ENCODE data around the gene C10orf53.

C10orf53 gene

DNA sequence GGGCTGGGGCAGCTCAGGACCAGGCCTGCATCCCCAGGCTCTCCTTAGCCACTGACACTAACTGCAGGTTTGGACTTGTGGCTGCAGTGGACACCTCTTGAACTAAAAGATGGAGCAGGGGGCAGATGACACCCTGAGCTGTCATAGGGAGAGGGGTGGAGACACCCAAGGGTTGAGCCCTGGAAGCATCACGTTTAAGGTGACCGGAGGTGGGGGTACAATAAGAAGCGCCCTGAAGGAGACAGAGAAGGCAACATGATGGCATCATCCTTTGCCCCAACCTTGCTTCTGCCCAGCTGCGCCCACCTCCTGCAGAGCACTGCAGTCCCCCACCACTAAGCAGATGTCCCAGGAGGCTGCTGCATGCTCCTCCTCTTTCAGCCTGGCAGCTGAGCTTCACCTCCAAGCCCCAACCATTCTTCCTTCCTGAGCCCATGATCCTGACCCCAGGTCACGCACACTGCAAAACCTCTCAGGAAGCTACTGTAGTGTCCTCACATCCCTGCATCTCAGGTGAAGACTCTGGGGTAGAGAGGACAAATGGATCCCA lies 57.2 kb downstream of the C10orf53 start:
- in situ Hi-C loops (cut with MboI; ENCODE audit: low sequenced_read_pairs), result no loop called here

DNA sequence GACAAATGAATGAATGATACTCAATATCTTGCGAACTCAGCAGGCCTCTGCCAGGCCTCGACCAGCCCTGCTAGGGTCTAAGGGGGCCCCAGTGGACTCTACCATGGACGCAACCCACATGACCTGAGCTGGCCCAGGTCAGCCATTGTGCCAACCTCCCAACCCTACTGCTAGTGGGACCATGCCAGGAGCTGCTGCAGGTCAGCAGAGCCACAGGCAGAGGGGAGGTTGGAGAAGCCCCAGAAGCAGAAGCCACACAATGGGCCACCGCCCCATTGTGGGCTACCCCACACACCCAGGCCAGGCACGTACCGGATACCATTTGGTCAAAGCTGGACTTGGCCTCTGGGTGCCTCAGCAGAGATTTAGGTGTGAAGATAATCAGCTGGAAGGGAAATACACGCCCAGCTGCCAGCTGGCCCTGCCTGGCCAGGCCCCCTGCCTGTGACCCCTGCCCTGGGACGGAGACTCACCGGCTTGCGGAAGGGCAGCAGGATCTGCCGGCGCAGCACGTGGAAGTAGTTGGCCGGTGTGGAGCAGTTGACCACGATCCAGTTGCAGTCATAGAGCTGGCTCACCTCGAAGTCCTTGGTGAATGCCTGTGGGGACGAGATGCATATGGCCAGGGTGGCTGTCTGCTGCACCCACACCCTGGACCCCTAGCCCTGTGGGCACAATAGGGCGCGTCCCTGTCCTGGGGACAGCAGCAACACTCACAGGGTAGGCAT lies 58.2 kb downstream of the C10orf53 start:
- in situ Hi-C loops (cut with MboI; ENCODE audit: low sequenced_read_pairs), result no loop called here

DNA sequence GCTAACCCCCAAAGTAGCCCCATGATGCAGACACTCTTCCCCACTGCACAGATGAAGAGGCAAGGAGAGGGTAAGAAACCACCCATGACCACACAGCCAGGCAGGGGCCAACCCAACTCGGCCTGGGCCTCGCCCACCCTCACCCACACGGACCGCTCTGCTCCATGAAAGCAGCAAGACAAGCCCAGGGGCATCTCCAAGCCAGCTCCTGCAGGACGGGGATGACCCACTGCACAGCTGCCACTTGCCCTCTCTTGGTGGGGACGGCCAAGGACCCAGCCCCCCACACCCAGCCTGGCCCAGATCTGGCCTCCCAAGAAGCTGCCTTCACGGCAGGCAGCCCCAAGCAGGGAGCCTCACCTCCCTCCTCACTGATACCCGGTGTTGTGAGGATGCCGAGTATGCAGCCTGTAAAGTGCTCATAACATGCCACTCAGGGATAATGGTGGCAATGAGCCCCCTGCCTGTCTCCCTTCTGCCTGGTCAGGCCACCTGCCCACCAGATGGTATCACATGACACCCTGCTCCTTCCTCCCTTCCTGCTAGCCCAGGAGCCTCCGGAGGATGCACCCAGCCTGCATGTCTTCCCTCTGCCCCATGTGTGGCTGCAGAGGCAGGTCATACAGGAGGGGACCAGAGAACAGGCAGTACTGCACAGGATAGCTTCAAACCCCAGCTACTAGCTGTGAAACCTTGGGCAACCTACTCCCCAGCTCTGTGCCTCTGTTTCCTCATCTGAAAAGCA lies 59.3 kb downstream of the C10orf53 start:
- in situ Hi-C loops (cut with MboI; ENCODE audit: low sequenced_read_pairs), result no loop called here

DNA sequence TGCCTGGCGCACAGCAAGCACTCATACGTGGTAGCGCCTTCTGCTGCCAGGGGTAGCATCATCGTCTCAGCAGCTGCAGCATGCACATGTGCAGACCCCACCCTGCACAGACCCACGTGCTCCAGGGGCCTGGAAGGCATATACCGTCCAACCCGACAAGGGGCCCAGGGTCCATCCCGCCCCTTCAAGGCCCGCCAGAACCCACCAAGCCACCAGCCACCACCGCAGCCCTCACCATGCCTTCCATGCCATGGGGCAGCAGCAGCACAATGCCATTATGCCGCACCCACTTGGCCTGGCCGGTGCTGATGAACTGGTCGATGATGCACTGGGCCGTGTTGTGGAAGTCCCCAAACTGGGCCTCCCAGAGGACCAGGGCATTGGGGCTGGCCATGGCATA lies 60.0 kb downstream of the C10orf53 start:
- in situ Hi-C loops (cut with MboI; ENCODE audit: low sequenced_read_pairs), result no loop called here

DNA sequence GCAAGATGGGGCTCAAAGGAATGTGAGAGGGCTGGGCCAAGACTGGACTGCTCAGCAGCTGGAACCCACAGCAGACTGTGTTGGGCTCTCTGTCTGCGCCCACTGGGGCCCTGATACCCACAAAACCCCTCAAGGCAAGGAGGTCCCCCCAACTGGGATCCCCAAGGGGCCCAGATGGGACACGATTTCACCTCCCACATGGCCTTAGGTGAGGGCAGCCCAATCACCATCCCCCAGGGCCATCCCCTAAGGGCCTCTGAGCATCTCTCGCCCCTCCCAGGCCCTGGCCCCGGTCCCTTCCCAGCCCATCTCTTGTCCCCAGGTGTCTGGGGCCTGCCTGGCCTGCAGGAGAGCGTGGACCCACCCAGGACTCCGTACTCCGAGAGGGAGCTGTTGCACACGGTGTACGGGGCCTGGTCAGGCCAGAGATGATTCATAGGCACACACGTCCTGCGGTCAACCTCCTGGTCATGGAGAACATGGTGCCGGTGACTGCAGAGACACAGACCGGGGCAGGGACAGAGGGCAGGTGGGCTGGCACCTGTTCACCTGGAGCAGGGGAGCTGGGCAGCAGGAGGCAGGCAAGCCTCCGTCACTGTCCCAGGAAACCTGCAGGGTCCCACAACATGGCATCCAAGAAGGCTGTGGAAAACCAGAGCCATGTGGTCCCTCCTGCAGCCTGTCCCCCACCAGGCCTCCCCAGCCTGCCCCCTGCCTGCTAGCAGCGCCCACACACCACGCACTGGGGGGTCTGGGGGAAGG lies 61.1 kb downstream of the C10orf53 start:
- in situ Hi-C loops (cut with MboI; ENCODE audit: low sequenced_read_pairs), result no loop called here

DNA sequence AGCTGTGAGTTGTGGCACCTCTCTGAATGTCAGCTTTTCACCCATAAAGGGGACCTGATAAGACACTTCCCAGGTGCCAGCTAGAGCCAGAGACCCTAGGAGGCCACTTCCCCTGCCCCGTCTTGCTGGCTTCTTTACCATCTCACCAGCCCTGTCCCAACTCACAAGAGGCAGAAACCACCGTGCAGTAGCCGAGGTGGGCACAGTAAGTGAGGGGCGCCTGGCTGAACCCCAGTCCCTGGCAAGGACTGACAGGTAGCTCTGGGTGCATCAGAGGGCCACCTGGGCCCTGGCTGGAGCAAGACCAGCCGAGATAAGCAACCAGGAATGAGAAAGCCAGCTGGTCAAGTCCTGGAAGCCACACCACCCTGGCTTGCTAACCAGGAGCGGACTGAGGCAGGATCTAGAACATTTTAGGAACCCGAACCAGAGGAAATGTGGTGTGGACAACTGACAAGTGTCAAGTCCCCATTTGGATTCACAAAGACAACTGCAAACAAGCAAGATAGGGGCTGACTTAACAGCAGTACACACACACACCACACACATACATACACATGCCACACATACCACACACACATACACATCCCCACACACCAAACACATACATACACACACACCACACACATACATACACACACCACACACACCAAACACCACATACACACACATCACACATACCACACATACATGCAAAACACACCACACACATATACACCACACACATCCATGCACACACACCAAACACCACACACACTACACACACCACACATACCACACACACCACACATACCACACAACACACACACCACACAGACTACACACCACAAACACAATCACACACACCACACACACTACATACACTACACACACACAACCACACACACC lies 61.9 kb downstream of the C10orf53 start:
- in situ Hi-C loops (cut with MboI; ENCODE audit: low sequenced_read_pairs), result no loop called here

DNA sequence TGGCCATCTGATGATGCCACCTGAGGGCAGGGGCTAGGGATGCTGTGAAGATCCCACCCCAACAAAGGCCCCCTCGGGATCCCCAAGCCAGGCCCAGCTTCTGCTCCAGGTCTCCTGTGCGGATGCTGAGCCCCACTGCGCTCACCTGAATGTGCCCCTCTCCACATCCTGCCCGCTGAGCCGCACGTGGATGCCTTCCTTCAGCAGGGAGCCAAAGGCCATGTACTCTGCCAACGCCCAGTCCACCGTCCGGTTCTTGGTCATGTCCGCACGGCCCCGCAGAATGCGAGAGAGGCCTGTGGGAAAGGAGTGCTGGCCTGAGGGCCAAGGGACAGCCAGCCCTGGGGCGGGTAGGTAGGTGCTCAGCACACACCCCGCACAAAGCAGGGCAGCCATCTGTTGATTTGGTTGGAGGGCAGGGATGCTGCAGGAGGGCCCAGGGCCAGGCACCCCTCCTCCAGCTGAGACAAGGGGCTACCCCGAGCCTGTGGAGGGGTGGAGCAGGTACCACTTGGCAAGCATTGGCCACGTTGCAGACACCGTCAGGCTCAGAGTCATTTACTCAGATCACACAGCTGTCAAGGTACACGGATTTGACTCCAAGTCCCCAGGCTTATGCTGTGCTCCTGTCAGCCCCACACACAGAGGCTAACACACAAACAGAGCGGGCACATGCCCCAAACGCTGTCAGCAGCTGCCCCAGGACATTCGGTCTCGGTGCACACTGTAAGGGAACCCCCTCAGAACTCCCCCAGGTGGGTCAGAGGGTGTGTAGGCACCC lies 63.4 kb downstream of the C10orf53 start:
- in situ Hi-C loops (cut with MboI; ENCODE audit: low sequenced_read_pairs), result no loop called here

DNA sequence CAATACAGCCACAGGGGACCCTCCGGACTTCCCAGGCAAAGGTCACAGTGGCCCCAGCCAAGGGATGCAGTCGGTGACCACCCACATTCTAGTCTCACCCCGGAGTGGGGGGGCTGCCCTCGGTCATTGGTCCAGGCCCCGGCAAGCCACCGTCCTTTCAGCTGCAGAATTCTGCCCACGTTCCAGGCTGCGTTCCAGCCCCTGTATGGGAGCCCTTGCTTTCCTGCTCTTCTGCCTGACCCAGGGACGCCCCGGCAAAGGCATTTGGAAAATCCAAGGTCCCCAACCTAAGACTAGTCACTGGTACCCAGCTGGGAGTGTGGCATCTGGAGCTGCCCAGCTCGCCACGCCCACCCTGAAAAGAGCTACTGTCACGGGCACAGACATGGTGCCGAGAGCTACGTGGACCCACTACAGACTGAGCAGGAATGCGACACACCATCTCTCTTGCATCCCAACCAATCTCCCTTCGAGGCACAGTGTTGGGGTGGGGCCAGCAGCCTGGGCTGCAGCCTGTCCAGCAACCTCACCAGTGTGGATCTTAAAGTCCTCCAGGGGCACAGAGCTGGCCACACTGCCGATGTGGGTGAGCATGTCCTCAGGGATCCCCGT lies 64.1 kb downstream of the C10orf53 start:
- in situ Hi-C loops (cut with MboI; ENCODE audit: low sequenced_read_pairs), result no loop called here

DNA sequence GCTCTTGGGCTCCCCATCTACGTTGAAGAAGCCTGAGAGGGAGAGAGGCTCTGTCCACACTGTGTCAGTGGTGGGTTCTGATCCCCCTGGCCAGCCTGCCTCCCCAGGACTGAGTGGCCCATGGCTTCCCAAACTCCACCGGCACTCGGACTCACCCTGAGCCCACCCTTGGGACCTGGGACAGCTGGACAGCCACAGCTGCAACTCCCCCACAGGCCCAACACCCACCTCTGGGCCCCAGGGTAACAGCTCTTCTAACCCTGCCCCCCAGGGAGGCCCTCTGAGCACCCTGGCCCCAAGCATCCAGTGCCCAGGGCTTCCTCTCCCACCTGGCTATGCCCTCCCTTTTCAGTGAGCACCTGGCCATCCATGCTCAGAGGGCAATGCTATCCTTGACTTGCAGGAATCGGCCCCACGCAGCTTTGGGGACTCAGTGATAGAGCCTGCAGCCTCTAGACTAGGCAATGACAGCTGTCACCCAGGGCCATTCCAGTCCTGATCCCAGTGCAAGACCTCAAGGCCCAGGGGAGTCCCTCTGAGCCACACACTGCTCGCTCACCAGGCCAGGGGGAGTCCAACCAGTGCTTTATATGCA lies 64.7 kb downstream of the C10orf53 start:
- in situ Hi-C loops (cut with MboI; ENCODE audit: low sequenced_read_pairs), result no loop called here

DNA sequence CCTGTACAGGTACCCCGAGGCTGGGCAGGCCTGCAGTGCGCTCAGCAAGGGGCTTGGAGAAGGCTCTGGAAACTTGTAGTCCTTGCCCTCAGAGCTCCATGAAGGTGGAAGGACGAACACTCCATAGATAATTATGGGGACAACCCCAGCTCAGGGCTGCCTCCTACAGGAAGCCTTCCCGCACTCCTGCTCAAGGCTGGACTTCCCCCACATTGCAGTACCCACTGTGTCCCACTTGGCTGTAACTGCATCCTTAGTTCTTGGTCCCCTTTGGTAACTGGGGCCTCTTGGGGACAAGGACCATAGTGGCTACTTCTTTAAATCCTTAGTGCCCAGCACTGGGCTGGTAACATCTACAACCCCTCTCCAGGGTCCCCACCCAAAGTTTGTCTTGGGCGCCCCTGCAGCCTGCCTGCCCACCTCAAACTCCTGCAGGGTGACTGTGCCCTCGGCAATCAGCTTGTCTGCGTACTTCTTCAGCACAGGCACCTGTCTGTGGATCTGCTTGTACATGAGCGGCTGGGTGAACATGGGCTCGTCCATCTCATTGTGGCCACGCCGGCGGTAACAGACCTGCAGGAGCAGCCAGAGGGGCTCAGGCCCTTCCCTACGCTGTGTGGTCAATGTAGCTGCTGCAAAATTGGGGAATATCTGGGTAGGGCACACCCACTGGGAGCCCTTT lies 65.6 kb downstream of the C10orf53 start:
- in situ Hi-C loops (cut with MboI; ENCODE audit: low sequenced_read_pairs), result no loop called here

DNA sequence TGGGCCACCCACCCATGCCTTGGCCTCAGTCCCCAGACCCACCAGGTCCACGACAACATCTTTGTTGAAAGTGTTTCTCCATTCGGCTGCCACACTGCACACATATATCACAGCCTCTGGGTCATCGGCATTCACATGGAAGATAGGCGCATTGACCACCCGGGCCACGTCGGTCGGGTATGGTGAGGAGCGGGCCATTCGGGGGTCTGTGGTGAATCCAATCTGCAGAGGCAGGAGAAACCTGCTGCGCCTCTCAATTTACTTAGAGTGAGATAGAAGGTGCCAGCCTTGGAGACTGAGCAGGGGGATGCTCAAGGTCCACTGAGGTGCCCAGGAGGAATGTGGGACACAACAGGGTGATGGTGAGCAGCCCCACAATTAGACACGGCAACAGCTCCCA lies 66.3 kb downstream of the C10orf53 start:
- in situ Hi-C loops (cut with MboI; ENCODE audit: low sequenced_read_pairs), result no loop called here

DNA sequence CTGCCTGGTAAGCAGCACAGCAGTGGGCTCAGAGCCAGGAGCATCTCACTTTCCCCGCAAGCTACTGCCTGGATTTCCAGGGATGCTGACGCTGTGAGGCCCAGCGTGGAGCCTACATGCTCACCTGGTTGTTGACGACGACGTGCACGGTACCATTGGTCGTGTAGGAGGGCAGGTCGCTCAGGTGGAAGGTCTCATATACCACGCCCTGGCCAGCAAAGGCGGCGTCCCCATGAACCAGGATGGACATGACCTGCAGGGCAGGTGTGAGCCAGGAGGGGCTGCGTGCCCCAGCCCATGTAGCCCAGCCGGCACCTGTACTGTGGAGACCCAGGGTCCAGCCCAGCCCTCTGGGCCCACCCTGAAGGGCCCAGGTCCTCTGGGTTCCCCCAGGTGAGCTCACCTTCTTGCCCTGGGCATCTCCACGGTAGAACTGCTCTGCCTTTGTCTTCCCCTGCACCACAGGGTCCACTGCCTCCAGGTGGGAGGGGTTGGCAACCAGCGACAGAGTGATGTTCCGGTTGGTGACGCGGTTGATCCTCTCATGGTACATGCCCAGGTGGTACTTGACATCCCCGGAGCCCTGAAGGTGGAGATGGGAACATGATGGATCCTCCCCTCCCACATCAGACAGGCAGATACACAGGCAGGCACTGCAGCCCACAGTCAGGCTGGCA lies 67.3 kb downstream of the C10orf53 start:
- in situ Hi-C loops (cut with MboI; ENCODE audit: low sequenced_read_pairs), result no loop called here
